SK-N-SH treated with all-trans-retinoic acid at 6 μM for 48 hours (cell line): ENCODE data around the gene RPS29.
A peak's percentile ranks its signal among the peaks of the same experiment; 100 is the strongest.

Experiments used
- ATAC-seq: fragments of 200-7000 bp; cut with Tn5 transposase; 3 replicates; pipeline ENCODE4 v1.9.1; 2020; ENCODE audit warnings: mild to moderate bottlenecking, moderate library complexity
- BACH2 ChIP-seq: fragments of 250-450 bp; sonication (Bioruptor Pico); IDR thresholded peaks from 2 replicates; pipeline ENCODE4 v1.9.0; 2021; ENCODE audit warnings: mild to moderate bottlenecking, borderline replicate concordance
- GLIS3 ChIP-seq: fragments of 250-450 bp; sonication (Bioruptor Pico); IDR thresholded peaks from 2 replicates; pipeline ENCODE4 v1.5.0; 2020; ENCODE audit warnings: mild to moderate bottlenecking, moderate library complexity
- ISL1 ChIP-seq: fragments of 250-450 bp; sonication (Bioruptor Pico); IDR thresholded peaks from 2 replicates; pipeline ENCODE4 v2.1.2; 2022; ENCODE audit warnings: mild to moderate bottlenecking, moderate library complexity
- PPARA ChIP-seq: fragments of 250-450 bp; sonication (Bioruptor Pico); IDR thresholded peaks from 2 replicates; pipeline ENCODE4 v1.5.0; 2020; ENCODE audit warnings: mild to moderate bottlenecking, borderline replicate concordance
- RARB ChIP-seq: fragments of 250-450 bp; sonication (Bioruptor Pico); IDR thresholded peaks from 2 replicates; pipeline ENCODE4 v1.8.0; 2021; ENCODE audit warnings: mild to moderate bottlenecking, moderate library complexity
- SNAI2 ChIP-seq: fragments of 250-450 bp; sonication (Bioruptor Pico); IDR thresholded peaks from 2 replicates; pipeline ENCODE4 v1.5.0; 2020; ENCODE audit warnings: mild to moderate bottlenecking, moderate library complexity
- TCF4 ChIP-seq: fragments of 250-450 bp; sonication (Bioruptor Pico); IDR thresholded peaks from 2 replicates; pipeline ENCODE4 v1.8.0; 2021; ENCODE audit warnings: mild to moderate bottlenecking, moderate library complexity, borderline replicate concordance
- TOX ChIP-seq: fragments of 250-450 bp; sonication (Bioruptor Pico); IDR thresholded peaks from 2 replicates; pipeline ENCODE4 v1.8.0; 2021; ENCODE audit warnings: mild to moderate bottlenecking, moderate library complexity, borderline replicate concordance
- ZFP3 ChIP-seq: fragments of 250-450 bp; sonication (Bioruptor Pico); IDR thresholded peaks from 2 replicates; pipeline ENCODE4 v1.5.0; 2020; ENCODE audit warnings: mild to moderate bottlenecking, moderate library complexity
- ZFP30 ChIP-seq: fragments of 450-650 bp; formaldehyde crosslinking; IDR thresholded peaks from 2 replicates; pipeline ENCODE4 v1.5.0; 2022; ENCODE audit warnings: mild to moderate bottlenecking, moderate library complexity
- ZNF565 ChIP-seq: fragments of 450-650 bp; formaldehyde crosslinking; conservative IDR thresholded peaks from 2 replicates; pipeline ENCODE4 v1.5.0; 2020; ENCODE audit warnings: low read depth, mild to moderate bottlenecking, moderate library complexity
- ZNF70 ChIP-seq: fragments of 450-650 bp; formaldehyde crosslinking; IDR thresholded peaks from 2 replicates; pipeline ENCODE4 v1.5.0; 2020; ENCODE audit warnings: mild to moderate bottlenecking, moderate library complexity
- ZNF8 ChIP-seq: fragments of 450-650 bp; formaldehyde crosslinking; IDR thresholded peaks from 2 replicates; pipeline ENCODE4 v1.5.0; 2020; ENCODE audit warnings: mild to moderate bottlenecking, moderate library complexity
- TF ChIP-seq, protein P1 (sequence below): fragments of 250-450 bp; sonication (Bioruptor Pico); IDR thresholded peaks from 2 replicates; pipeline ENCODE4 v1.5.1; 2021; ENCODE audit warnings: mild to moderate bottlenecking, moderate library complexity
- TF ChIP-seq, protein P2 (sequence below): fragments of 250-450 bp; sonication (Bioruptor Pico); IDR thresholded peaks from 2 replicates; pipeline ENCODE4 v1.5.1; 2020; ENCODE audit warnings: low read depth, mild to moderate bottlenecking, moderate library complexity
- TF ChIP-seq, protein P3 (sequence below): fragments of 250-450 bp; sonication (Bioruptor Pico); IDR thresholded peaks from 2 replicates; pipeline ENCODE4 v1.8.0; 2021; ENCODE audit warnings: low read depth, mild to moderate bottlenecking, moderate library complexity, borderline replicate concordance
- TF ChIP-seq, protein P4 (sequence below): fragments of 250-450 bp; sonication (Bioruptor Pico); IDR thresholded peaks from 2 replicates; pipeline ENCODE4 v1.8.0; 2020; ENCODE audit warnings: mild to moderate bottlenecking, moderate library complexity, borderline replicate concordance

The RPS29 gene

DNA sequence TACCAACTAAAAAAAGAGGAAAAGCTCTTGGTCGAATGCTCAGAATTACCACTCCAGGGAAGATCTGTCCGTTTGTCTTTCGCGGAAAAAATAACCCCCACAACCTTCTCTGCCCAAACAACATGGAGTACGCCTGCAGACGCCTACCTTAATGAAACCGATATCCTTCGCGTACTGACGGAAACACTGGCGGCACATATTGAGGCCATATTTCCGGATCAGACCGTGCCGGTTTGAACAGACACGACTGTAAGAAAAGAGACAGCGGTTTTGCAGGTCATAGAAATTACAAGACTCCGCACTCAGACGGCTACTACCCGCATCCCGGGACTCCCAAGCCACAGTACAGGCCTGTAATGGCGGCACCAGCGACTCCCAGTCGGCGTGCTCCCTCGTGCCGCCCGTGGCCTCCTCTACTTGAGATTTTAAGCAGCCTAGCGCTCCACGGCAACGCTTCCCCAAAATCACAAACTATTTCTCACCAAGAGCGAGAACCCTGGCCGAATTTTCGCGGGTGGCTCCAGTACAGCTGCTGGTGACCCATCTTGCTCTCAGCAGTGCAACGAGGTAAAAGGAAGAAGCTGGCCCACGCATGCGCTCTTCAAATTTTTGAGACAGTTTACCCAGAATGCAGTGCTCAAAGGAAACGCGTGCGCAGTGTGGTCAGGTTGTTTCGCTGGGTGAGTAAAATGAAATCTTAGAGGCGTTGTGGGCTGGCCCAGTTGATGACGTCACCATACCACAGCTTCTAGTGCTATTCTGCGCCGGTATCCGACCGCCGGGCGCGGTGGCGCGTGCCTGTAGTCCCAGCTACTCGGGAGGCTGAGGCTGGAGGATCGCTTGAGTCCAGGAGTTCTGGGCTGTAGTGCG is at the start of gene RPS29:
Gene RPS29 (minus strand): TSS at position 578 of the 870 bp plus-strand sequence. CDS start 34 bp downstream, at position 544.
- peak; percentile 92 for ATAC-seq
- TF ChIP-seq BACH2 (CRISPR knock-in tag) (peak; percentile 81; the same call in 1 of the 2 replicates), PPARA (CRISPR knock-in tag) (peak; percentile 94), ZFP30 (CRISPR knock-in tag) (peak; percentile 60), ZNF70 (no peak), RARB (CRISPR knock-in tag) (no peak), ZFP3 (CRISPR knock-in tag) (peak; percentile 89; the same call in 1 of the 2 replicates), SNAI2 (CRISPR knock-in tag) (peak; percentile 51; the same call in 1 of the 2 replicates), TOX (CRISPR knock-in tag) (no peak), ZNF565 (peak; percentile 81; the same call in 1 of the 2 replicates)
- TF ChIP-seq, protein P1, sequence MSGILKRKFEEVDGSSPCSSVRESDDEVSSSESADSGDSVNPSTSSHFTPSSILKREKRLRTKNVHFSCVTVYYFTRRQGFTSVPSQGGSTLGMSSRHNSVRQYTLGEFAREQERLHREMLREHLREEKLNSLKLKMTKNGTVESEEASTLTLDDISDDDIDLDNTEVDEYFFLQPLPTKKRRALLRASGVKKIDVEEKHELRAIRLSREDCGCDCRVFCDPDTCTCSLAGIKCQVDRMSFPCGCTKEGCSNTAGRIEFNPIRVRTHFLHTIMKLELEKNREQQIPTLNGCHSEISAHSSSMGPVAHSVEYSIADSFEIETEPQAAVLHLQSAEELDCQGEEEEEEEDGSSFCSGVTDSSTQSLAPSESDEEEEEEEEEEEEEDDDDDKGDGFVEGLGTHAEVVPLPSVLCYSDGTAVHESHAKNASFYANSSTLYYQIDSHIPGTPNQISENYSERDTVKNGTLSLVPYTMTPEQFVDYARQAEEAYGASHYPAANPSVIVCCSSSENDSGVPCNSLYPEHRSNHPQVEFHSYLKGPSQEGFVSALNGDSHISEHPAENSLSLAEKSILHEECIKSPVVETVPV (CRISPR knock-in tag), result 0 out of 2 replicates have a peak, but pooled peaks have one; percentile 14
- TF ChIP-seq, protein P2, sequence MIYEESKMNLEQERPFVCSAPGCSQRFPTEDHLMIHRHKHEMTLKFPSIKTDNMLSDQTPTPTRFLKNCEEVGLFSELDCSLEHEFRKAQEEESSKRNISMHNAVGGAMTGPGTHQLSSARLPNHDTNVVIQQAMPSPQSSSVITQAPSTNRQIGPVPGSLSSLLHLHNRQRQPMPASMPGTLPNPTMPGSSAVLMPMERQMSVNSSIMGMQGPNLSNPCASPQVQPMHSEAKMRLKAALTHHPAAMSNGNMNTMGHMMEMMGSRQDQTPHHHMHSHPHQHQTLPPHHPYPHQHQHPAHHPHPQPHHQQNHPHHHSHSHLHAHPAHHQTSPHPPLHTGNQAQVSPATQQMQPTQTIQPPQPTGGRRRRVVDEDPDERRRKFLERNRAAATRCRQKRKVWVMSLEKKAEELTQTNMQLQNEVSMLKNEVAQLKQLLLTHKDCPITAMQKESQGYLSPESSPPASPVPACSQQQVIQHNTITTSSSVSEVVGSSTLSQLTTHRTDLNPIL (CRISPR knock-in tag), result peak; percentile 87; the same call in 1 of the 2 replicates
- TF ChIP-seq, protein P3, sequence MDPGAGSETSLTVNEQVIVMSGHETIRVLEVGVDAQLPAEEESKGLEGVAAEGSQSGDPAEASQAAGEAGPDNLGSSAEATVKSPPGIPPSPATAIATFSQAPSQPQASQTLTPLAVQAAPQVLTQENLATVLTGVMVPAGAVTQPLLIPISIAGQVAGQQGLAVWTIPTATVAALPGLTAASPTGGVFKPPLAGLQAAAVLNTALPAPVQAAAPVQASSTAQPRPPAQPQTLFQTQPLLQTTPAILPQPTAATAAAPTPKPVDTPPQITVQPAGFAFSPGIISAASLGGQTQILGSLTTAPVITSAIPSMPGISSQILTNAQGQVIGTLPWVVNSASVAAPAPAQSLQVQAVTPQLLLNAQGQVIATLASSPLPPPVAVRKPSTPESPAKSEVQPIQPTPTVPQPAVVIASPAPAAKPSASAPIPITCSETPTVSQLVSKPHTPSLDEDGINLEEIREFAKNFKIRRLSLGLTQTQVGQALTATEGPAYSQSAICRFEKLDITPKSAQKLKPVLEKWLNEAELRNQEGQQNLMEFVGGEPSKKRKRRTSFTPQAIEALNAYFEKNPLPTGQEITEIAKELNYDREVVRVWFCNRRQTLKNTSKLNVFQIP (CRISPR knock-in tag), result peak; percentile 54; the same call in 1 of the 2 replicates

DNA sequence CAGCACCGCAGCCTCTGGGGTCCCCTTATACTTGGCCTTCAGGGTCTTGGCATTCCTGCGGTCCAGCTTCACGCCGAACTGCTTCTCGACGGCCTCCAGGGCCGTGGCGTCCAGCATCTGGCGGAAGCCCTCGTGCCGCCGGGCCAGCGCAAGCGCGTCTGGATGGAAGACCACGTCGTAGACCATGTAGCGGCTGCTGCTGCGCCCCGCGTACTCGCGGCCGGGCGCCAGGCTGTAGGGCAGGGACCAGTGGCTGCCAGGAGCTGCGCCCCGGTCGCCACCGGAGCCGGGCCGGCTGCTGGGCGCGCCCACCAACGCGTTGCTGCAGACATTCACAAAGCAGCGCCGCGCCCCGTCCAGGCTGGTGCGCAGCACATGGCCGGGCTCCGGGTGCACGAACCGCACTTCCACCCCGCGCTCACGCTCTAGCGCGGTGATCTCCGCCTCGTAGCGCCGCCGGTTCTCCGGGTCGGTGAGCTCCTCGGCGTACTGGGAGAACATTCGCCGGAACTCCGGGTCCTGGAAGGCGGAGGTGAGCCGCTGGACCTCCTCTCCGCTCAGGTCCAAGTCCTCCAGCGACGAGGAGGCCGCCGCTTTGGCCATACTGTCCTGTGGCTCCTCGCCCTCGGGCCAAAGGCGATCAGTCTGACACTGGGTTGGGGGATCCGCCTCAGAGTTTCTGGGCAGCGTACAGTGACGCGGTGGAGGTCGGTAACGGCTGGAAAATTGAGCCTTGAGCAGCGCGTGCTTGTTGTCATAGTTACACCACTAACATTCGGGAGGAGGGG is 48.6 kb upstream of the RPS29 start, which contains the start of gene DNAAF2:
Gene DNAAF2 (minus strand): TSS at position 698 of the 788 bp plus-strand sequence. CDS start 95 bp downstream, at position 603.
- ATAC-seq, result peak; percentile 74
- TF ChIP-seq ZNF8 (CRISPR knock-in tag), result no peak
- peak; percentile 85 for TF ChIP-seq ZFP3 (CRISPR knock-in tag)
- 0 out of 2 replicates have a peak, but pooled peaks have one; percentile 49 for TF ChIP-seq GLIS3 (CRISPR knock-in tag)
- no peak for TF ChIP-seq TCF4
- TF ChIP-seq, protein P4, sequence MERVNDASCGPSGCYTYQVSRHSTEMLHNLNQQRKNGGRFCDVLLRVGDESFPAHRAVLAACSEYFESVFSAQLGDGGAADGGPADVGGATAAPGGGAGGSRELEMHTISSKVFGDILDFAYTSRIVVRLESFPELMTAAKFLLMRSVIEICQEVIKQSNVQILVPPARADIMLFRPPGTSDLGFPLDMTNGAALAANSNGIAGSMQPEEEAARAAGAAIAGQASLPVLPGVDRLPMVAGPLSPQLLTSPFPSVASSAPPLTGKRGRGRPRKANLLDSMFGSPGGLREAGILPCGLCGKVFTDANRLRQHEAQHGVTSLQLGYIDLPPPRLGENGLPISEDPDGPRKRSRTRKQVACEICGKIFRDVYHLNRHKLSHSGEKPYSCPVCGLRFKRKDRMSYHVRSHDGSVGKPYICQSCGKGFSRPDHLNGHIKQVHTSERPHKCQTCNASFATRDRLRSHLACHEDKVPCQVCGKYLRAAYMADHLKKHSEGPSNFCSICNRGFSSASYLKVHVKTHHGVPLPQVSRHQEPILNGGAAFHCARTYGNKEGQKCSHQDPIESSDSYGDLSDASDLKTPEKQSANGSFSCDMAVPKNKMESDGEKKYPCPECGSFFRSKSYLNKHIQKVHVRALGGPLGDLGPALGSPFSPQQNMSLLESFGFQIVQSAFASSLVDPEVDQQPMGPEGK (CRISPR knock-in tag), result no peak
- TF ChIP-seq PPARA (CRISPR knock-in tag), result no peak
- no peak for TF ChIP-seq ISL1 (CRISPR knock-in tag)

DNA sequence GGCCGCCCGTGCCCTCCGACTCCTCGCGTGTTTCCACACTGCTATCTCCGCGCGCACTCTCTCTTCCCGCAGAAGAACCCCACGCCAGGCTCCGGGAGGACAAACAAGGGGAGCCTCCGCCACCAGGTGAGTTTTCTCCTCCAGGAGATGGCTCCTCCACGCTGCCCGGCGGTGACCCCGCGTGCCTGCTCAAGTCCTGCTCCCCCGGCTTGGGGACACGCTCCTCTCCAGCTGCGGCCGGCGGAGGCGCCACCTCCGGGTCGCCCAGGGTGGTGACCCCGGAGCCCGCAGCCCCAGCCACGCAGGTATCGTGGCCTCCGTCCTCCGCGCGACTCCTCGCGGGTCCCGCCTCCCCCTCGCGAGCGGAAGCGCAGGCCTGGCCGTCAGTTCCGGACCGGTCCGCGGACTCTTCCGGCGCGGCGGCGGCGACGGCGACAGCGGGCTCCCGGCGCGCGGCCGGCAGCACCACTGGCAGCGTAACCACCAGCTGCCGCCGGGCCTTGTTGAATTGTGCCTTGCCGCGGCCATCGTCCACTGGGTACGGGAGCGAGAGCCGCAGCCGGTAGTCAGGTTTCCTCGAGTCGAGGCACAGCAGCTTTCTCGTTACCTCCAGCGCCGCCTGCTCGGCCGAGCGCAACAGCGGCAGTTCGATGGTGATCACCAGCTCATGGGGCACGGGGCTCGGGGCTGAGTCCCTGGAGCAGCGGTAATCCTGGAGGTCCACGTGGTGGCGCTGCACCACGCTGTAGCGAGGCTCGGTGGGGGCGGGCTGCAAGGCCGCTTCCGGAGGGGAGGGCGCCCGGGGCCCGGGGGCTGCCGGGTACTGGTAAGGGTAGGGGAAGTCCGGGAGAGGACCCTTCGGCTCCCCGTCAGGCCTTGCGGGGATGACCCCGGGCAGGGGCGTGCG is 47.7 kb upstream of the RPS29 start:
- TF ChIP-seq, protein P4 (CRISPR knock-in tag), result peak; percentile 74; the same call in 1 of the 2 replicates
- TF ChIP-seq TOX (CRISPR knock-in tag), result no peak
- ATAC-seq, result peak; percentile 88
